NCI-H2196 treated with DMSO at 0.1 percent for 48 hours (cell line): Measurements from ENCODE around the gene ZNF423.

ENCODE experiments used
- DNase-seq: peaks from one replicate; lab custom pipeline; 2025; ENCODE audit not compliant: unreplicated experiment; lab: John Stamatoyannopoulos, UW

ZNF423 gene

DNA sequence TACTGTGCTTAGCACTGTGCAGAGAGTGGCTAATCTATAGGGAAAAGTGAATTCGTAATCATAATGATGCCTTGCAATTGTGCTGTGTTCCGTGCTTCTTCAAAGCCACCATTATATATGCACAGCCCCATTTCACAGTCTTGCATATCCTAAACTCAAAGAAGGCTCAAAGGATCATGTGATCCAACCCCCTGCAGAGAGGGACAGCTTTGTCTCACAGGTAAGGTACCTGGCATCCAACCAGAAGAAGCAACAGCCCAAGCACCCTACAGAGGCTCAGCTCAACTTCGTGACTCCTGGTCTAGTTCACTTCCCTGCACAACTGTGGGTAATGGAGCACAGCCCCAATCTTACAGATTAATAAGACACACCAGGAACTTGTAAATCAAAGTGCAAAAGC is 124.0 kb downstream of the ZNF423 start:
- DNase-seq: no peak

- no peak for DNase-seq
These were observed 125.1 kb downstream of the ZNF423 start for GRCh38 chr16:49730772-49731171.

- no peak for DNase-seq
These were observed 128.3 kb downstream of the ZNF423 start for GRCh38 chr16:49727611-49728010.

DNA sequence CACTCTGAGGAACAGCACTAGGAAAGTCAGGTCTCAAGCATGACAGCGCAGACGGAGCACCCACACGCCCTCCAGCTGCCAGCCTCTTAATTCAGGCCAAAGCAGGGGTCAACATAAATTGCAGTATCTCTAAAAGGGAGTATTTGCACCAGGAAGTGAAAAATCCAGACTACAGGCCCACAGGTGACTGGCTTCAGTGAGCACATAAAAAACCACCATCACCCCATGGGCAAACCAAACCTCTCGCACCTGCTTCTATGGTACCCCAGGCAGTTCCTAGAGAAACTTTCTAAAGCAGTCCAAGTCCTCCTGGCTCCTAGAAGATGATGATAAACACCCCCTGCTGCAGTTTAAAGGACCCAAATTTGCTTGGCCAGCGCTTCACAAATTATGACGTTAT is 129.8 kb downstream of the ZNF423 start:
- no peak for DNase-seq

GRCh38 chr16:49725651-49726050 is 130.3 kb downstream of the ZNF423 start:
- no peak for DNase-seq

- DNase-seq: no peak
These were observed 131.1 kb downstream of the ZNF423 start for GRCh38 chr16:49724774-49725173.

DNA sequence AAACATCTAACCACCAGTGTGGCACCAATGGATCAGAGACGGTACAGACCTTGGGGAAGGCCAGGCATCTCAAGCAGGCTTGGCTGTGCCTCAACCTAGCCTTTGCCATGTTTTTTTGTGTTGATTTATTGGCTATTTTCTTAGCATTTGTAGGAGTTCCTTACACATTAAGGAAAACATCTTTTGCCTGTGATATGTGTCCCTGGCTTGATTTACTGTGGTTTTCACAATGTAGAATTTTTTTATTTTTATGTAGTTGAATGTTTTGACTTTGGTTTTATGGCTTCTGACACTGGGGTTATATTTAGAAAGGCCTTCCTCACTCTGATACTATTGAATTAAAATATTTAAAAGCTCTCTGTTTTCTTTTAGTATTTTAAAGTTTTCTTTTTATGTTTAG is 132.6 kb downstream of the ZNF423 start:
- DNase-seq: no peak

- DNase-seq: no peak
These were observed 135.7 kb downstream of the ZNF423 start for GRCh38 chr16:49720225-49720624.

- DNase-seq: no peak
These were observed 138.2 kb downstream of the ZNF423 start for GRCh38 chr16:49717689-49718088.

DNA sequence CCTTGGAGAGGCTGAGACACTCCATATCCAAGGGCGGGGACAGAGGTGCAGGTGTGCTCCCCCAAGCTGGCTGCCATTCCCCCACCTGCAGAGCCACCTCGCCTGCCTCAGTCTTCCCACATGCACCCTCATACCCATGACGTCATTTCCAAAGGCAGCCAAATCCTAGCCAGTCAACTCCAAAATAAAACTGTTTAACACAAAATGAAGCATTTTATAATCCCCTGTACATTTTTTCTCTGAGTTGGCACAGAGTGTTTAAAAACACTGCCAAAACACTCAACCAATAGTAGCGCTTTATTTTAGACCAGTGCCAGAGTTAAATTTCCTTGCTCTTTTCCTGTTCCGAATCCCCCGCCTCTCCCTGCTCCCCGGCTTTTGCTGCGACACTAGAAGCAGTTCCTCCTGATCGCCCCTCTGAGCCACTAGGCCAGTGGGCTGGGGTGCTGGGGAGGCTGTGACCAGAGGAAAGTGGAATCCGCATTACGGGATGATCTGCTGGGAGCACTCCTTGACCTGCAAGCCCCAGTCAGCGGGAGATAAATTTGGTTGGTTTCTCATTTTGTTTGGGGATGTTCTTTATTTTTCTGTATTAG is 139.5 kb downstream of the ZNF423 start:
- DNase-seq: no peak

- DNase-seq: no peak
These were observed 142.1 kb downstream of the ZNF423 start for GRCh38 chr16:49713770-49714169.

DNA sequence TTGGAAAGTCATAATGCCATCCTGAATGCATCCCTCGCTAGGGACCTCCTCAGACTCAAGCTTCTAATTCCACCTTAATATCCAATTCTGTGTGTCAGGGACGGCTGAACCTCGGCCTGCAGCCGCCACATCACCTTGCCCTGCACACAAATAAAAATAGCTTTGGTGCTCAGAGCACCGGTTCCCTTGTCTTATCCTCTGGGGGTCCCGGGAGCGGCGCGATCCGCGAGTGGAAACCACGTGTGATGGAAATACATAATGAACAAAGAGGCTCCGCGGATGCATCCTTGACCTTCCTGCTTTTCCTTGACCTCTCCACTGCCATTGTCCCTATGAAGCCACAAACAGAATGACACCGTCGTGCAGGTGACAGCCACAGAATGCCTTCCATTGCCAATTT is 143.4 kb downstream of the ZNF423 start:
- no peak for DNase-seq

DNA sequence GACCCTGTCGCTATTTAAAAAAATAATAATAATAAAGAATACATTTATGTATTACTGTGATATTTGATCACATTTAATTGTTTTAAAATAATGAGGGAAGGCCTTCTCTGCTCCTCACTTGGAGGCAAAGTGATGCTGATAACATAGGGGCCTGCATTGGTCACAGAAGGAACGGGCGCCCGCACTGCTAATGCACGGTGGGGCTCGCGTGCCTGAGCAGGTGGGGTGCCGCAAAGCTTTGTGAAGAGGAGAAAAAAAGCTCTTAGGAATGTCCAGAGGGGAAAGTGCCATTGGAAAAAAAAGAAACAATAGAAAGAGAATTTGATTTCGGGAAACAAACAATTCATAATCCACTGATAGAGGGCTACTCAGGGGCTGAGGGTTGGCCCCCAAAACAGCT is 143.8 kb downstream of the ZNF423 start:
- no peak for DNase-seq

- DNase-seq: no peak
These were observed 146.9 kb downstream of the ZNF423 start for GRCh38 chr16:49709057-49709456.

DNA sequence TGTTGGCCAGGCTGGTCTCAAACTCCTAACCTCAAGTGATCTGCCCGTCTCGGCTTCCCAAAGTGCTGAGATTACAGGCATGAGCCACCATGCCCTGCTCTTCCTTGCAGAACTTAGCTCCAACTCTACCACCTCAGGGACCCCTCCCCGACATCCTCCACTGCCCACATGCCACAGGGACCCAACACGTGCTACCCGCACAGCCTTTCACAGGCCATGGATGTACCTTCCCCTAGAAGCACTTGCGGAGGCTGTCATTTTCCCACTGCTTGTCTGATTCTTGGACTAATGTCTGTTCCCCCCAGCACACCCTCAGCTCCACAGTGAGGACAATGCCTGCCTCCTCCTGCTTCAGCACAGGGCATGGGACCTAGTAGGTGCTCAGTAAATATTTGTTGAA is 147.4 kb downstream of the ZNF423 start:
- no peak for DNase-seq

GRCh38 chr16:49706620-49707355 is 149.1 kb downstream of the ZNF423 start:
- no peak for DNase-seq

GRCh38 chr16:49704586-49705155 is 151.2 kb downstream of the ZNF423 start:
- no peak for DNase-seq

DNA sequence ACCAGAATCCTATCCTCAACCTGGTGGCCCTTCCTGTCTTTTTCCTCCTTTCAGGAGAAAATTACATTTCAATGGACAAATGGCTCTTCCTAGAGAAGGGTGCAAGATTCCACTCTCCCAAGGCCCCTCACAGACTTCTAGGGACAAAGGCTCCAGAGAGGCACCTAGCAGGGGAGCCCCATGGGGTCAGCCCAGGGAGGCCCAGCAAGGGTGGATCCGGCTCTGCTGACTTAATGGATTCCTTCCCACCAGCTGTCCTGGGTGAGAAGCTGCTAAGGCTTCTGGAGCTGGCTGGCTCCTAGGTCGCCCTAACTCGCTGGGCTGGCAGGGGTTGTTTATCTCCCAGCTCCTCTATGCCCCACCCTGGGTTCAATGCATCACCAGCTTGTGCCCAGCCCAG is 152.4 kb downstream of the ZNF423 start:
- DNase-seq: no peak

GRCh38 chr16:49701789-49702494 is 154.0 kb downstream of the ZNF423 start:
- DNase-seq: no peak

GRCh38 chr16:49701065-49701685 is 154.7 kb downstream of the ZNF423 start:
- DNase-seq: no peak

DNA sequence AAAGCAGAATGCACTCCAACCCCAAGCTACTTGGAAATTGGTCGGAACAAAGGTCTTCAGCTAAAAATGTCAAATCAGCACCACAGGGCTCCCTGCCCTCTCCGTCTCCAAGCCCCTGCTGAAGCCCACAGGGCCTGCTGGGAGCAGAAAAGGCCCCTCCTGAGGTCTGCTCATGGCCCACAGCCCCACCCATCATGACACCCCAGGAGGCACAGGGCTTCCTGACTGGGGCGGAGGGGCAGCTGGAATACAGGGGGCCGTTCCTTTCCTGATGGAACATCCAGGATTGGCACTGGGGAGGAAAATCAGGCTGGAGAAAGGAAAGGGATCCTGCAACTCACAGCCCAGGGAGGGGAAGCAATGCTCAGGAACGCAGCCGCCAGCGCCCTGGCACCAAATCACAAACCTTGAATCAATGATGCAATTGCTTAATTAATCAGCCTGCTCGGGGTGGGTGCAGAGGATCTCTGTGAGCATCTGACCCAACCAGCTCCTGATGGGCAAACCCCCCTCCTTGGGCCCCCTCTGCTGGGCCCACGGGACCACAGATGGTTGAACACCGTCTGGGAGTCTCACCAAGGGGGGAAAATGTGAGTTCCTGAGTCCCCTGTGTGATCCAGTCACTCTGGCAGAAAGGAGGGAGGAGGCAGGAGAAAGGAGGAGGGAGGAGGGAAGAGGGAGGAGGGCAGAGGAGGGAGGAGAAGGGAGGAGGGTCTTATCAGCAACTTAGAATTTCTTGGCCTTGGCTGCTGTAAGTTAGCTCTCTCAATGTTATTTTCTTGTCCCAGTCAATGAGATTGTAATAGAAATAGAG is 155.5 kb downstream of the ZNF423 start:
- no peak for DNase-seq
